ENCODE results near the gene MIPEP. TPM values are rescaled to one million over a fixed set of nuclear protein-coding genes. Genes with fewer than 3 reads are reported as not detected.

The MIPEP gene
- total RNA-seq, 1 donor from 2014 or later, result 49.7 TPM

- intact Hi-C loops (cut with micrococcal nuclease), result loop anchor here (1.0 kb wide), 1 partner anchor 404 kb away; no protein-coding TSS in a partner anchor
- no peaks in the 10 kb centered on the region for H3K9me3 ChIP-seq (replicated peaks)
- no peak for TF ChIP-seq CTCF (IDR thresholded peaks at IDR 0.05; ENCODE audit: borderline replicate concordance)
Measured at GRCh38 chr13:23870356-23871140, 18.7 kb downstream of the MIPEP start.

GRCh38 chr13:23868521-23868920 is 20.7 kb downstream of the MIPEP start:
- no peak overlapping the region for H3K27ac ChIP-seq (replicated peaks)
- no peaks in the 10 kb centered on the region for H3K4me1 ChIP-seq
- H3K9me3 ChIP-seq (replicated peaks), result no peaks in the 10 kb centered on the region
- H3K4me3 ChIP-seq, result no peak overlapping the region
- H3K27me3 ChIP-seq (ENCODE audit: low read depth), result no peaks in the 10 kb centered on the region
- no peak for TF ChIP-seq CTCF (IDR thresholded peaks at IDR 0.05; ENCODE audit: borderline replicate concordance)
- peaks cover 21% of the 10 kb centered on the region for H3K36me3 ChIP-seq
- DNase-seq, result no peak
- intact Hi-C loops (cut with micrococcal nuclease), result no loop called here

More at GRCh38 chr13:23870356-23871140, 18.7 kb downstream of the MIPEP start:
- Histone ChIP-seq H3K27ac (replicated peaks) (no peak overlapping the region), H3K27me3 (ENCODE audit: low read depth) (no peaks in the 10 kb centered on the region), H3K4me3 (no peak overlapping the region), H3K36me3 (peaks cover 21% of the 10 kb centered on the region), H3K4me1 (no peaks in the 10 kb centered on the region)
- no peak for DNase-seq

GRCh38 chr13:23867027-23867491 is 22.1 kb downstream of the MIPEP start:
- no peak for DNase-seq
- Histone ChIP-seq H3K4me1 (no peaks in the 10 kb centered on the region), H3K27me3 (ENCODE audit: low read depth) (no peaks in the 10 kb centered on the region), H3K4me3 (no peak overlapping the region), H3K27ac (replicated peaks) (no peak overlapping the region), H3K9me3 (replicated peaks) (no peaks in the 10 kb centered on the region), H3K36me3 (peaks cover 20% of the 10 kb centered on the region)
- intact Hi-C loops (cut with micrococcal nuclease), result no loop called here
- TF ChIP-seq CTCF (IDR thresholded peaks at IDR 0.05; ENCODE audit: borderline replicate concordance), result no peak

- TF ChIP-seq CTCF (IDR thresholded peaks at IDR 0.05; ENCODE audit: borderline replicate concordance), result no peak
- DNase-seq, result no peak
- Histone ChIP-seq H3K27ac (replicated peaks) (no peak overlapping the region), H3K36me3 (peaks cover 25% of the 10 kb centered on the region), H3K4me3 (no peak overlapping the region), H3K4me1 (no peaks in the 10 kb centered on the region), H3K9me3 (replicated peaks) (no peaks in the 10 kb centered on the region), H3K27me3 (ENCODE audit: low read depth) (no peaks in the 10 kb centered on the region)
- intact Hi-C loops (cut with micrococcal nuclease), result no loop called here
Measured at GRCh38 chr13:23866420-23867026, 22.7 kb downstream of the MIPEP start.

- no peak for TF ChIP-seq CTCF (IDR thresholded peaks at IDR 0.05; ENCODE audit: borderline replicate concordance)
- H3K4me3 ChIP-seq, result no peak overlapping the region
- no peak for DNase-seq
- H3K27me3 ChIP-seq (ENCODE audit: low read depth), result no peaks in the 10 kb centered on the region
- intact Hi-C loops (cut with micrococcal nuclease), result no loop called here
- no peaks in the 10 kb centered on the region for H3K9me3 ChIP-seq (replicated peaks)
- H3K27ac ChIP-seq (replicated peaks), result no peak overlapping the region
- H3K4me1 ChIP-seq, result no peaks in the 10 kb centered on the region
- peaks cover 27% of the 10 kb centered on the region for H3K36me3 ChIP-seq
Measured at GRCh38 chr13:23865906-23866305, 23.3 kb downstream of the MIPEP start.

Measured in left ventricle myocardium inferior (tissue), 1 donor.